AG04449 (cell line): ENCODE measurements around the gene USP34.
"Not testable (repeated sequence)": the region's sequence is repeated elsewhere in the genome, so short reads cannot be mapped to it uniquely, and the experiment has no call there.

Source experiments
- CTCF ChIA-PET: fragments of 350-600 bp; formaldehyde crosslinking; extraction: SDS; loops from one replicate; lab custom pipeline; 2021; ENCODE audit warnings: antibody characterized with exemption; lab: Yijun Ruan, JAX
- POLR2A ChIA-PET: fragments of 400-600, 350-600 bp; formaldehyde crosslinking; extraction: SDS; loops from one replicate; lab custom pipeline; 2020; ENCODE audit warnings: antibody characterized with exemption, inconsistent platforms; lab: Yijun Ruan, JAX
- DNase-seq: peaks from one replicate; pipeline ENCODE4 v3.0.0-alpha.2; 2010; ENCODE audit warnings: low read depth, low spot score
- H3K4me3 ChIP-seq: 2 replicates; pipeline ENCODE4 v1.5.1; 2011; ENCODE audit warnings: low read depth, mild to moderate bottlenecking, control low read depth, low read length
- TF ChIP-seq, protein P1 (sequence below): IDR thresholded peaks from one replicate; pipeline ENCODE4 v1.5.1; 2011; ENCODE audit warnings: mild to moderate bottlenecking, moderate library complexity, low read length, control low read depth, inconsistent platforms; ENCODE audit not compliant: insufficient read depth; ENCODE audit errors: missing control alignments

The USP34 gene

DNA sequence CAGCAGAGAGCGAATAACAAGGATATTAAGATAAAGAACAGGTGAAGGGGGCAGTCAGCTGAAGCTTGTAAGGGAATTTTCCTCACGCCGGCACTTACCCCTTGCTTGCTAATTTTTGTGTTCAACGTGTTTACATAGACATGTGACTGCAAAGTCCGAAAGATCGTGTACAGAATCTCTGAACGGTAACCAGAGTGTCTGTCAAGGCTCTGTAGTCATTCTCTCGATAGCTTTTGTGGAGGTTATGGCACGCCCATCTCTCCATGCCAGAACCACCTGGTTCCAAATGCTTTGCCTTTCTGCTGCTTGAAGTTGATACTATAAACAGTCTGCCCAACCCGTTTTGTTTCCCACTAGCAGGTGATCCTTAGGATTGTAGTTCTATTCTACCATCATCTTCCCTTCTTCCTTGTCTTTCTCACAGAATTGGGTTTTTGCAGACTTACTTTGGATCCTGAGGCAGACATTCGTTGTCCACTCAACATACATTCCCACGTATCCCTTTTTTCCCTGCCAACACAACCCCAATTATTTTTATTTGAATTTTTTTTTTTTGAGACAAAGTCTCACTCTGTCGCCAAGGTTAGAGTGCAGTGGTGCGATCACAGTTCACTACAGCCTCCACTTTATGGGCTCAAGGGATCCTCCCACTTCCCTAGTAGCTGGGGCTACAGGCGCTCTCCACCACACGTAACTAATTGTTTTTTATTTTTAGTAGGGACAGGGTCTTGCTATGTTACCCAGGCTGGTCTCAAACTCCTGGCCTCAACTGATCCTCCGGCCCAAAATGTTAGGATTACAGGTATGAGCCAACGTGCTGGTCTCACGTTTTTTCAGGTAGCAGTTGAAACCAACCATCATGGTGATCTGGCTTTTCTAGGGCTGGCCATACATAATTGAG, 1.3 kb upstream of the USP34 start:
- CTCF ChIA-PET = no interaction called here
- DNase-seq = no peak
- POLR2A ChIA-PET = interaction anchor here (0.6 to 0.8 kb wide), 3 partner anchors 9 to 952 kb away, joined by 3 to 4 read pairs (median 3); no protein-coding TSS in a partner anchor

DNA sequence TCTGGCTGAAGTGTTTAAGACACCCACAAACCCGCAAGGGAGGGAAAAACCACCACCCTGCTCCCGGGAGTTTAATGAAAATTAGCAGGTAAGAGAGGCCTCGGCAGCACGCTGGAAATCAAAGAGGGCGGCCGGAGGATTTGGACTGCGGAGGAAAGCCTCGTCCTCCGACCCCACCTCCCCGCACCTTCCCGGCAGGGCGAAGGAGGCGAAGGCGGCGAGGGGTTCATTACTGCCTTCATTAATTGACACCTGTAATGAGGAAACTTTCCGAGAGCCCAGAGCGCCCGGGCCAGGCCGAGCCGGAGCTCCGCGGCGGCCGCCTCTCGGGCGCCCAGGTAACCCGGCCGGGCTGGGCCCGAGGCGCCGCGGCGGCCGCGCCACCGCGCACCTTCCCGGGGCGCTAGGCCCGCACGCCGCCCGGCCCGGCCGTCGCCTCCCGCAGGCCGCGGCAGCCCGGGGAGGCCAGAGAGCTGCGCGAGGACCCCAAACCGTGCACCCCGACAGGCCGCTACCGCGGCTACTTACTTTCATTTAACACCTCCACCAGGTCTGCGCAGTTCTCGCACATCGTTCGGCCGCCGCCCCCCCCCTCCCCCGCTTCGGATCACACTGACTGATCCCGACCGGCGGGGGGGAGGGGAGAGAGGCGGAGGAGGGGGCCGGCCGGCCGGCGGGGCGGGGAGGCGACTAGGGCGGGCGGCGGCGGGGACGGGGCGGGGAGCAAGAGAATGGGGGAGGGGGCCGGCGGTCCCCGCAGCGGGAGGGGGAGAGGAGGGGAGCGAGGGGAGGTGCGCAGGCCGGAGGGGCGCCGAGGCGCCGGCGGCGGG, 550 bp downstream of the USP34 start:
- POLR2A ChIA-PET = no interaction called here

More for the DNA sequence above, 1.3 kb upstream of the USP34 start:
- H3K4me3 ChIP-seq = peak overlapping the region; percentile 90
- TF ChIP-seq, protein P1, sequence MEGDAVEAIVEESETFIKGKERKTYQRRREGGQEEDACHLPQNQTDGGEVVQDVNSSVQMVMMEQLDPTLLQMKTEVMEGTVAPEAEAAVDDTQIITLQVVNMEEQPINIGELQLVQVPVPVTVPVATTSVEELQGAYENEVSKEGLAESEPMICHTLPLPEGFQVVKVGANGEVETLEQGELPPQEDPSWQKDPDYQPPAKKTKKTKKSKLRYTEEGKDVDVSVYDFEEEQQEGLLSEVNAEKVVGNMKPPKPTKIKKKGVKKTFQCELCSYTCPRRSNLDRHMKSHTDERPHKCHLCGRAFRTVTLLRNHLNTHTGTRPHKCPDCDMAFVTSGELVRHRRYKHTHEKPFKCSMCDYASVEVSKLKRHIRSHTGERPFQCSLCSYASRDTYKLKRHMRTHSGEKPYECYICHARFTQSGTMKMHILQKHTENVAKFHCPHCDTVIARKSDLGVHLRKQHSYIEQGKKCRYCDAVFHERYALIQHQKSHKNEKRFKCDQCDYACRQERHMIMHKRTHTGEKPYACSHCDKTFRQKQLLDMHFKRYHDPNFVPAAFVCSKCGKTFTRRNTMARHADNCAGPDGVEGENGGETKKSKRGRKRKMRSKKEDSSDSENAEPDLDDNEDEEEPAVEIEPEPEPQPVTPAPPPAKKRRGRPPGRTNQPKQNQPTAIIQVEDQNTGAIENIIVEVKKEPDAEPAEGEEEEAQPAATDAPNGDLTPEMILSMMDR = no peak

DNA sequence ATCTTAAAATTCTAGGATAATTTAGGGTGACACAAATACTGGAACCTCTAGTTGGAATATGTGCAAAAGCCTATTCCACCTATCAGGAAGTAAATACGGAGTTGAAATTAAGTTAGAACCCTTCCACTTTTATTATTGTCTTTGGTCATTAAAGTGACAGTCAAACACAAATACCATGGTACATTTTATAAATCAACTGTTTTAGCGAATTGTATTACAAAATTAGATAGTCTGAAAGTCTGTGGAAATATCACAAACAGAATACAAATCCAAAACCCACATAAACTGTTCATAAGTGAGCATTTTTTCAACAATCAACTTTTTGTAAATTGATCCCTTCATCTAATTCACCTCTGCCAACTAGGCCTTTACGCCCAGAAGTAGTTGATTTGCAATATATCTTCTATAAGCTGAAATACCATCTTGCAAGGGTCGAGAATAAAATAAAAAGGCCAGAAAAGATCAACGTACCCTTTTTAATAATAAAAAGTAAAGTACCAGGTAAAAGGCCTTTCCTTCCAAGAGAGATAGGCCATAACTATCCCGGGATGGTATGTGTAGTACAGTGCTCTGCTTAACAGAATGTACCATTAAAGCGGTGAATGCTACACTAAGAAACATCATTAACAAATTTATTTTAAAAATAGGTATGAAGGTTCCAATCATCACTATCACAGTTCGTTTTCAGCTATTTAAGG, 1.3 kb downstream of the USP34 start:
- TF ChIP-seq, protein P1 = no peak
- POLR2A ChIA-PET = no interaction called here
- no peak for DNase-seq
- H3K4me3 ChIP-seq = peak overlapping the region; percentile 90
- CTCF ChIA-PET = interaction anchor here (0.8 kb wide), 1 partner anchor 9 kb away, joined by 3 read pairs; no protein-coding TSS in a partner anchor

More for the DNA sequence above, 550 bp downstream of the USP34 start:
- TF ChIP-seq, protein P1 = no peak
- H3K4me3 ChIP-seq = peak overlapping the region; percentile 90
- no peak for DNase-seq
- CTCF ChIA-PET = interaction anchor here (0.8 kb wide), 1 partner anchor 10 kb away, joined by 3 read pairs; no protein-coding TSS in a partner anchor

DNA sequence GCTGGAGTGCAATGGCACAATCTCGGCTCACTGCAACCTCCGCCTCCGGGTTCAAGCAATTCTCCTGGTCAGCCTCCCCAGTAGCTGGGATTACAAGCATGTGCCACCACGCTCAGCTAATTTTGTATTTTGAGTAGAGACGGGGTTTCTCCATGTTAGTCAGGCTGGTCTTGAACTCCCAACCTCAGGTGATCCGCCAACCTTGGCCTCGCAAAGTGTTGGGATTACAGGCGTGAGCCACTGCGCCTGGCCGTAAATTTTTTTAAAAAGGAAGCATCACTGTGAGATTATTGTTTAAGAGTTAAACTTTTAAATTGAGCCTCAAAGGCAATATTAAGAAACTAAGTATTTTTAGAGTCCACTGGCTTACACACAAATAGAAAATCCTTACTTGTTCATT, 2.7 kb downstream of the USP34 start:
- H3K4me3 ChIP-seq, CTCF ChIA-PET, DNase-seq, POLR2A ChIA-PET: not testable (repeated sequence)

DNA sequence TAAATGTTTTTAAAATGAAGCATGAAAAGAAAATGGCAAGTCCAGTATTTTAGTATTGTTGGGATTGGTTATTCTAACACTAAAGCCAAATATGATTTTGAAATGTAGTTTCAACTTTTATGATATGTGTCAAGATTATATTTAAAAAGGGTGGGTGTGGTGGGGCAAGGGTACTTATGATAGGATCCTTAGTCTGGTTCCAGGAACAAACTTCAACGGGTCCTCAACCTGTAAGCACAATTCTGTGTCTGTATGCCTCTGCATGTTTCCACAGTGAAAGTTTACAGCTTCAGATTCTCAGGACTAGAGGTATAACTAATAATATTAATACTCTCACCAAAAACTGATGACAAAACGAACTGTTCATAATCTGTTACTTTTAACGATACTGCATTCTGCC, 5.8 kb downstream of the USP34 start:
- TF ChIP-seq, protein P1 = no peak
- no peak for DNase-seq
- CTCF ChIA-PET = no interaction called here
- POLR2A ChIA-PET = no interaction called here
- H3K4me3 ChIP-seq = no peak overlapping the region

DNA sequence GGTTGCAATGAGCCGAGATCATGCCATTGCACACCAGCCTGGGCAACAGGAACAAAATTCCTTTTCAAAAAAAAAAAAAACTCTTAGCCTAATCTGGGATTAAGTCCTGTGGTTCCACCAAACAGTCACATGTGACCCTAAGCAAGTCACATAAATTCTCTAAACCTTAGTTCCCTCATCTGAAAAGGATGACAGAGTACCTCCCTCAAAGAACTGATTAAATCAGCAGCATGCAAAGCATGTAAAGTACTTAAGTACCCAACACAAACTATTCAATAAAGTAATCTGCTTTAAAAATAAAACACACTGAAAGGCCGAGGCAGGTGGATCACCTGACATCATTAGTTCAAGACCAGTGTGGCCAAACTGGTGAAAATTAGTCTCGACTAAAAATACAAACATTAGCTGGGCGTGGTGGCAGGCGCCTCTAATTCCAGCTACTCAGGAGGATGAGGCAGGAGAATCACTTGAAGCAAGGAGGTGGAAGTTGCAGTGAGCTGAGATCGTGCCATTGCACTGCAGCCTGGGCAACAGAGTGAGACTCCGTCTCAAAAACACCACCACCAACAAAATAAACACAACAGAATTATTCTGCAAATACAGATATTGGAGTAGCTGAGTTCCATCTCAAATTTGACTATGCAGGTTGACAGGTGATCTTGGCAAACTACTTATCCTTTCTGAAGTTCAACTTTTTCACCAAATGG, 7.0 kb downstream of the USP34 start:
- no peak overlapping the region for H3K4me3 ChIP-seq
- ChIA-PET CTCF (no interaction called here), POLR2A (no interaction called here)
- DNase-seq = no peak
- TF ChIP-seq, protein P1 = no peak
